ENCODE results near the gene CDAN1.

CDAN1 gene

DNA sequence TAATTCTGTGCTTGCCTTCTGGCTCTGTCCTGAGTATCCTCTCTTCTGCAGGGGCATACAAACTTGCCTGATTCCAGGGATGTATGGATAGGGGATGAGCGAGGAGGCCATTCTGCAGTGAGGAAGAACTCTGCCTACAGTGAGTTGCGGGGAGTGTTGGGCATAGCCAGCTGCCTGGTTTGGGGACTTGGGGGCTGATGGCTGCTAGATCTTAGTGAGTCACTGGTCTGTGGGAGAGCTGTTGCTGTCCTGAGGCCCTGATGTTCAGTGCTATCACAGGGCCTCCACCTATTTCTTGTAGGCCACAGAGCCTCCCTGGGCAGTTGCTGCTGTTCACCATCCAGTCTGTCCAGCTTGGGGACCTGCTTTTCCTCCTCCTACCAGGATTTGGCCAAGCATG, 20.3 kb downstream of the CDAN1 start:
- in situ Hi-C loops (cut with HindIII; ENCODE audit: low pct_unique_long_range_greater_than_20kb, low sequenced_read_pairs): no loop called here
- TF ChIP-seq JUND (IDR thresholded peaks at IDR 0.05; ENCODE audit: low read depth): no peak
- DNase-seq (ENCODE audit: low read depth in 1 of 2, low spot score in 1 of 2): no peak

DNA sequence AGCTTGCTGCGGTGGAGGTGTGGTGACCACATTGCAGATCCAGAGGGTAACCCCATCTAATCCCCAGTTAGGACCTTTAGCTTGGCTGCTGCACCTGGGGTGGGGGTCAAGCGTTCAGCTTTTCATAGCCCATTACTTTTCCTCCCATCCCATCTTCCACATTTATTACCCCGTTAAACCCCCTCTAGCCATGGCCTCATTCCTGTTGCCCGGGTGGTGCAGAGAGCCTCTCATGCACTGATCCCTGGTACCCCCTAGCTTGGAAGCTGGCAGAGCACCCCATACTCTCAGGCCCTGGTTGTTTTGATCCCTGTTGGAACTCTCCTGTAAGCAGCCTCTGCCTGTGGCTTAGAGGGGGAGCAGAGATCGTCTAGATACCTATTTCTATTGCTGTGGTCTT, 20.8 kb downstream of the CDAN1 start:
- in situ Hi-C loops (cut with HindIII; ENCODE audit: low pct_unique_long_range_greater_than_20kb, low sequenced_read_pairs): no loop called here
- DNase-seq (ENCODE audit: low read depth in 1 of 2, low spot score in 1 of 2): no peak
- TF ChIP-seq JUND (IDR thresholded peaks at IDR 0.05; ENCODE audit: low read depth): no peak

DNA sequence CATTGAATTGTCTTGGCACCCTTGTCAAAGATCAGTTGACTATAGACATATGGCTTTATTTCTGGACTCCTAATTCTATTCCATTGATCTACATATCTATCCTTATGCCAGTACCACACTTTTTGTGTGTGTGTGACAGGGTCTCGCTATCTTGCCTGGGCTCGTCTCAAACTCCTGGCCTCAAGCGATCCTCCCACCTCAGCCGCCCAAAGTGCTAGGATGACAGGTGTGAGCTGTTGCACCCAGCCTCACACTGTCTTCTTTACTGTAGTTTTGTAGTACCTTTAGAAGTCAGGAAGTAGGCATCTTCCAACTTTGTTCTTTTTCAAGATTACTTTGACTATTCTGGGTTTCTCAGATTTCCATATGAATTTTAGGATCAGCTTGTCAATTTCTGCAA, 24.3 kb downstream of the CDAN1 start:
- in situ Hi-C loops (cut with HindIII; ENCODE audit: low pct_unique_long_range_greater_than_20kb, low sequenced_read_pairs): no loop called here
- no peak for DNase-seq (ENCODE audit: low read depth in 1 of 2, low spot score in 1 of 2)
- TF ChIP-seq JUND (IDR thresholded peaks at IDR 0.05; ENCODE audit: low read depth): no peak

DNA sequence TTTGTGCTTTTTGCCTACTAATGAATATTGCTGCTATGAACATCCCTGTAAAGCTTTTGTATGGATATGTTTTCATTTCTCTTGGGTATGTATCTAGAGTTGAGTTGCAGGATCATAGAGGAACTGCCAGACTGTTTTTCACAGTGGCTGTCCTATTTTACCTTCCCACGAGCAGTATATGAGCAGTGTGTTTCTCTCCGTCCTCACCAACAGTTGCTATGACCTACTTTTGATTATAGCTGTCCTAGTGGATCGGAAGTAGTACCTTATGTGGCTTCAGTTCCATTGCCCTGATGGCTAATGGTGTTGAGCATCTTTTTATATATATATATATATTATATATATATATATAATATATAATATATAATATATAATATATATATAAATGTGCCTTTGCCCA, 25.2 kb downstream of the CDAN1 start:
- no peak for TF ChIP-seq JUND (IDR thresholded peaks at IDR 0.05; ENCODE audit: low read depth)
- no peak for DNase-seq (ENCODE audit: low read depth in 1 of 2, low spot score in 1 of 2)
- in situ Hi-C loops (cut with HindIII; ENCODE audit: low pct_unique_long_range_greater_than_20kb, low sequenced_read_pairs): no loop called here

DNA sequence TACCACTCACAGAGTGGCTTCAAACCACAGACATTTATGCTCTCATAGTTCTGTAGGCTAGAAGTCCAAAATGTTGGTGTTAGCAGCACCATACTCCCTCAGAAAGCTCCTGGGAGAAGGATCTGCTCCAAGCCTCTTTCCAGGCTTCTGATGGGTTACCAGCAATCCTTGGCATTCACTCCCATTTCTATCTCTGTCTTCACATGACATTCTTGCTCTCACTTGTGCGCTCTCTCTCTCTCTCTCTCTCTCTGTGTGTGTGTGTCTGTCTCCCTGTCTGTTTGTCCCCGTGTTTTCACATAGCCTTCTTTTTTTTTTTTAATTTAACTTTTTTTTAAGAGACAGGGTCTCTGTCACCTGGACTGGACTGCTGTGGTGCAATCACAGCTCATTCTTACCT, 26.3 kb downstream of the CDAN1 start:
- in situ Hi-C loops (cut with HindIII; ENCODE audit: low pct_unique_long_range_greater_than_20kb, low sequenced_read_pairs): no loop called here
- no peak for TF ChIP-seq JUND (IDR thresholded peaks at IDR 0.05; ENCODE audit: low read depth)
- no peak for DNase-seq (ENCODE audit: low read depth in 1 of 2, low spot score in 1 of 2)

DNA sequence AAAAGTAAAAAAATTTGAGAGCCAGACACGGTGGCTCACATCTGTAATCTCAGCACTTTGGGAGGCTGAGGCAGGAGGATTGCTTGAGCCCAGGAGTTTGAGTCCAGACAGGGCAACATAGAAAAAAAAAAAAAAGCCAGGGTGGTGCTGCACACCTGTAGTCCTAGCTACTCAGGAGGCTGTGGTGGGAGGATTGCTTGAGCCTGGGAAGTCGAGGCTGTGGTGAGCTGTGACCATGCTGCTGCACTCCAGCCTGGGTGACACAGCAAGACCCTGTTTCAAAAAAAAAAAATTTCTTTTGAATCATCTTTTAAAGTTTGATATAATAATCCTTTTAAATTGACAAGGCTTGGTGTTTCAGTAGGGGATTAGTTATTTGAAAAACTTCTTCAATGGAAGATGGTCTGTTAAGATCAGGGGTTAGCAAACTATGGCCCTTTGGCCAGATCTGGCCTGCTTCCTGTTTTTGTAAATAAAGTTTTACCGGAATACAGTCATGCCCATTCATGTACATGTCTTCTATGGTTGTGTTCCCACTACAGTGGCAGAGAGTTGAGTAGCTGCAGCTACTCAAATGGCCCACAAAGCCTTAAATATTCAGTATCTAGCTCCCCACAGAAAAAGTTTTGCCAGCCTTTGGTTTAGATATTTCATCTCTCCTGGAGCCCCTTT, 28.9 kb downstream of the CDAN1 start:
- no peak for TF ChIP-seq JUND (IDR thresholded peaks at IDR 0.05; ENCODE audit: low read depth)
- in situ Hi-C loops (cut with HindIII; ENCODE audit: low pct_unique_long_range_greater_than_20kb, low sequenced_read_pairs): no loop called here
- DNase-seq (ENCODE audit: low read depth in 1 of 2, low spot score in 1 of 2): no peak

DNA sequence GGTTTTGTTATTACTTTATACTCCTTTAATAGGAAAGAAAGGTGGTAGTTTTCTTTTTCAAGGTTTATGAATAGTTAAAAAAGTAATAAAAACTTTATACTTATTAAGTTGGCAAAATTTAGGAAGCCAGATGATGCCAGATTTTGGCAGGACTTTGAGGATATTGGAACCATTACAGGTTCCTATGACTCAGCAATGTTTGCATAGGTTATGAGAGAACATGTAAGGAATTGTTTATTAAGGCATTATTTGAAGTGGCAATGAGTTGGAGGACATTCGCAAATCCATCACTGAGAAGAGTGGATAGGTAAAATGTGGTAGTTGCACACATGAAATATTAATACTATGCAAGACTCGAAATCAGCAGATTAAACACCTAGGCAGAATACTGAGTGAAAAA, 29.9 kb downstream of the CDAN1 start:
- DNase-seq (ENCODE audit: low read depth in 1 of 2, low spot score in 1 of 2): peak; percentile 41 to 75
- in situ Hi-C loops (cut with HindIII; ENCODE audit: low pct_unique_long_range_greater_than_20kb, low sequenced_read_pairs): no loop called here
- TF ChIP-seq JUND (IDR thresholded peaks at IDR 0.05; ENCODE audit: low read depth): peak; percentile 74; the same call in 1 of the 2 replicates

DNA sequence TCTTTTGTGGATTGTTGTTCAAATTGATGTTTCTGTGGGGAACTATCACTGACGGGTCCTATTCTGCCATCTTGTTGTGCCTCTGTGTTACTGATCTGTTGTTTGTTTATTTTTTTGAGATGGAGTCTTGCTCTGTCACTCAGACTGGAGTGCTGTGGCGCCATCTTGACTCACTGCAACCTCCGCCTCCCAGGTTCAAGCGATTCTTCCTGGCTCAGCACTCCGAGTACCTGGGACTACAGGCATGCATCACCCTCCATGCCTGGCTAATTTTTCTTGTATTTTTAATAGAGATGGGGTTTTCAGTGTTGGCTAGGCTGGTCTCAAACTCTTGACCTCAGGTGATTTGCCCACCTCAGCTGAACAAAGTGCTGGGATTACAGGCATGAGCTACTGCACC, 31.6 kb downstream of the CDAN1 start:
- DNase-seq (ENCODE audit: low read depth in 1 of 2, low spot score in 1 of 2): no peak
- in situ Hi-C loops (cut with HindIII; ENCODE audit: low pct_unique_long_range_greater_than_20kb, low sequenced_read_pairs): no loop called here
- no peak for TF ChIP-seq JUND (IDR thresholded peaks at IDR 0.05; ENCODE audit: low read depth)

DNA sequence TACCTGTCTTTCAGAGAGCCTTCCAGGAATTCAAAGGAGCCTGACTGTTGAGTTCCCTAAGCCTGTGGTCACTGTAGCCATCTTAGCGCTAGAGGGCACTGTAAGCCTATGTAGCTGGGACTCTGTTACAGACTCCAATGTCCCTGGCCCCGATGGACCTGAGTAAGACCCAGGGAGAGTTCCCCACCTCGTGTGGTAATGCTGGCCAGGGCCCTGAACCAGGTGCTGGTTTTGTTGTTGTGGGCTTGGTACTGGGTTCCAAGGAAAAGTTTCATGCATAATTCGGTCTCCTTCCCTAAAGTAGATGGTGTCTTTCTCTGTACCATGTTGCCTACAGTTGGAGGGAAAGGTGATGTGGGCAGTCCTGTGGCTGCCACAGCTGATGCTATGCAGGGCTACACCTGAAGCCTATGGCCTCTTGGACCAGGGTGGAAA, 32.4 kb downstream of the CDAN1 start:
- DNase-seq (ENCODE audit: low read depth in 1 of 2, low spot score in 1 of 2): peak; percentile 54 to 86
- no peak for TF ChIP-seq JUND (IDR thresholded peaks at IDR 0.05; ENCODE audit: low read depth)
- in situ Hi-C loops (cut with HindIII; ENCODE audit: low pct_unique_long_range_greater_than_20kb, low sequenced_read_pairs): no loop called here

DNA sequence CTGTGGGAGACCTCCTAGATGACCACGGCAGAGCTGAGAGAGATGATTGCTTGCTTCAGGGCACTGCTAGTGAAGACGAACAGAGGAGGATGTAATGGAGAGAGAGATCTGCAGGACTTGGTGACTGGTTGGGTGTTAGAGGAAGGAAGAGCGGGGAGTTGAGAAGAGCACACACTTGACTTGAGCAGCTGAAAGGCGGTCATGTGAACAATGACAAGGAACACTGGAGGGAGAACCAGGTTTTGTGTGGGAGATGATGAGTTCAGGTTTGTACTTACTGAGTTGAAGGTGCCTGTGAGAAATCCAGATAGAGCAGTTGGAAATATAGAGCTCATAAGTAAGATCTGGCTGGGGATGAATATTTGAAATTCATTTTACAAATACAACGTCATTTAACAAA, 40.3 kb downstream of the CDAN1 start:
- in situ Hi-C loops (cut with HindIII; ENCODE audit: low pct_unique_long_range_greater_than_20kb, low sequenced_read_pairs): no loop called here
- TF ChIP-seq JUND (IDR thresholded peaks at IDR 0.05; ENCODE audit: low read depth): no peak
- DNase-seq (ENCODE audit: low read depth in 1 of 2, low spot score in 1 of 2): no peak

DNA sequence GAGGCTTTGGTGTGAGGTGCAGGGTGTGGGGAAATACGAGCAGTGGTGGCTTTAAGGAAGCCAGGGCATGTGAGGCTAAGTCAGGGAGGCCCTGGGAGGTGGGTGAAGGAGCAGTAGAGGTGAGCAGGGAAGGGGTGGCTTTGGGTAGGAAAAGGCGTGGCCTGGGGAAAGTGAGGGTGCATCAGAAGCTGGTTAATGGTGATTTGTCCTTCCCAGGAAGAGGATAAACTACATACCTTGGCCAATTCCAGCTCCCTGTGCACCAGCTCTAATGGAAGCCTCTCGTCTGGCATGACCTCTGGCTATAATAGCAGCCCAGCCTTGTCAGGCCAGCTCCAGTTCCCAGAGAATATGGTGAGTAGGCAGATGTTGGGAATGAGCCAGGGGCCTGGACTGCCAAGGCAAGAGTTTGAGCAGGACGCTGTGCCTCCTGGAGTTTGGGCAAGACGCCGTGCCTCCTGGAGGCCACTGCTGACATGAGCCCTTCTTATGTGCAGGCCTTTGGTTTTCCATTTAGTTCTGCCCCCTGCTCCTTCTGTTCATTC, 41.3 kb downstream of the CDAN1 start:
- no peak for DNase-seq (ENCODE audit: low read depth in 1 of 2, low spot score in 1 of 2)
- in situ Hi-C loops (cut with HindIII; ENCODE audit: low pct_unique_long_range_greater_than_20kb, low sequenced_read_pairs): no loop called here
- TF ChIP-seq JUND (IDR thresholded peaks at IDR 0.05; ENCODE audit: low read depth): no peak

DNA sequence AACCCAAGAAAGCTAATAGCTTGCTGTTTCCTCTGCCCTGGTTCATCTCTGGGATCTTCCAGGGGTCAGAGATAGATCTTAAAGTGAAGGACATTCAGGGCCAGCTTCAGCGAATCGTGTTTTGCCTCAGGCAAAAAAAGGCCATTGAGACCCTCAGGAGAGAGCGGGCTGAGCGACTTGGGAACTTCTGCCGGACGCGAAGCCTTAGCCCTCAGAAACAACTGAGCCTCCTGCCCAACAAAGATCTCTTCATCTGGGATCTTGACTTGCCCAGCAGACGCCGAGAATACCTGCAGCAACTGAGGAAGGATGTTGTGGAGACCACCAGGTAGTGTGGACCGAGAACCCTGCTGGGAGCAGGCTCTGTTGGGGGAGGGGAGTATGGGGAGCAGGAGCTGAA, 42.5 kb downstream of the CDAN1 start:
- no peak for TF ChIP-seq JUND (IDR thresholded peaks at IDR 0.05; ENCODE audit: low read depth)
- in situ Hi-C loops (cut with HindIII; ENCODE audit: low pct_unique_long_range_greater_than_20kb, low sequenced_read_pairs): no loop called here
- no peak for DNase-seq (ENCODE audit: low read depth in 1 of 2, low spot score in 1 of 2)

DNA sequence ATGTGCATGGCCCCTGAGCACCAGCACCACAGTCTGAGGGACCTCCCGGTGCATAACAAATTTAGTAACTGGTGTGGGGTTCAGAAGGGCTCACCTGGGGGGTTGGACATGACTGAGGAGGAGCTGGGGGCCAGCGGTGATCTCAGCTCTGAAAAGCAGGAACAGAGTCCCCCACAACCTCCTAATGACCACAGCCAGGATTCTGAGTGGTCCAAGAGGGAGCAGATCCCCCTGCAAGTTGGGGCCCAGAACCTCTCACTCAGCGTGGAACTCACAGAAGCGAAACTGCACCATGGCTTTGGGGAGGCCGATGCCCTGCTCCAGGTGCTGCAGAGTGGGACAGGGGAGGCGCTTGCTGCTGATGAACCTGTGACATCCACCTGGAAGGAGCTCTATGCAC, 43.0 kb downstream of the CDAN1 start:
- no peak for TF ChIP-seq JUND (IDR thresholded peaks at IDR 0.05; ENCODE audit: low read depth)
- in situ Hi-C loops (cut with HindIII; ENCODE audit: low pct_unique_long_range_greater_than_20kb, low sequenced_read_pairs): no loop called here
- no peak for DNase-seq (ENCODE audit: low read depth in 1 of 2, low spot score in 1 of 2)

DNA sequence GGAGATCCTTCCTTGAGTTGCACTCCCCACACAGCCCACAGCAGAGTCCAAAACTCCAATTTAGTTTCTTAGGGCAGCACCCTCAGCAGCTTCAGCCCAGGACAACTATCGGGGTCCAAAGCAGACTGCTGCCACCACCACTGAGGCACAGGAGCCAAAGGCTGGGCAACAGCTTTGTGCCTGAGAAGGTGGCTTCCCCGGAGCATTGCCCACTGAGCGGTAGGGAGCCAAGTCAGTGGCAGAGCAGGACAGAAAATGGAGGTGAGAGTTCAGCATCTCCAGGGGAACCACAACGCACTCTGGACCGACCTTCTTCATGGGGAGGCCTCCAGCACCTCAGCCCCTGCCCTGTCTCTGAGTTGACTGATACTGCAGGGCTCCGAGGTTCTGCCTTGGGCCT, 43.4 kb downstream of the CDAN1 start:
- in situ Hi-C loops (cut with HindIII; ENCODE audit: low pct_unique_long_range_greater_than_20kb, low sequenced_read_pairs): no loop called here
- no peak for TF ChIP-seq JUND (IDR thresholded peaks at IDR 0.05; ENCODE audit: low read depth)
- no peak for DNase-seq (ENCODE audit: low read depth in 1 of 2, low spot score in 1 of 2)

Measured in T47D (cell line).